Activated naive CD8-positive, alpha-beta T cell treated with anti-CD3 and anti-CD28 coated beads for 36 hours (primary cell): ENCODE results near the gene ZNF480. TPM values are rescaled to one million over a fixed set of nuclear protein-coding genes. Genes with fewer than 3 reads are reported as not detected.
"Not testable (repeated sequence)": the region's sequence is repeated elsewhere in the genome, so short reads cannot be mapped to it uniquely, and the experiment has no call there.

ENCODE experiments used
- DNase-seq: peaks from one replicate; pipeline ENCODE4 v3.0.0; 2021
- H3K27ac Mint-ChIP-seq: one replicate; pipeline ENCODE4 v1.8.0; 2022; ENCODE audit warnings: mild to moderate bottlenecking, moderate library complexity, mixed read lengths
- H3K27me3 Mint-ChIP-seq: one replicate; pipeline ENCODE4 v1.8.0; 2022; ENCODE audit warnings: mild to moderate bottlenecking, mixed read lengths
- H3K36me3 Mint-ChIP-seq: one replicate; pipeline ENCODE4 v1.8.0; 2021; ENCODE audit warnings: mild to moderate bottlenecking, mixed read lengths
- H3K4me1 Mint-ChIP-seq: one replicate; pipeline ENCODE4 v1.8.0; 2021; ENCODE audit warnings: mixed read lengths
- H3K4me3 Mint-ChIP-seq: one replicate; pipeline ENCODE4 v1.8.0; 2022; ENCODE audit warnings: mild to moderate bottlenecking, moderate library complexity, mixed read lengths
- H3K9me3 Mint-ChIP-seq: one replicate; pipeline ENCODE4 v1.8.0; 2022; ENCODE audit warnings: mixed read lengths
- total RNA-seq, 2 experiments: library from RNA; stranded (reverse); gene quantifications; one replicate each; pipeline ENCODE4 v1.2.3, GENCODE V29; 2021

Gene ZNF480
- total RNA-seq, result 1 to 10 TPM; 5.7 to 6.4 TPM

DNA sequence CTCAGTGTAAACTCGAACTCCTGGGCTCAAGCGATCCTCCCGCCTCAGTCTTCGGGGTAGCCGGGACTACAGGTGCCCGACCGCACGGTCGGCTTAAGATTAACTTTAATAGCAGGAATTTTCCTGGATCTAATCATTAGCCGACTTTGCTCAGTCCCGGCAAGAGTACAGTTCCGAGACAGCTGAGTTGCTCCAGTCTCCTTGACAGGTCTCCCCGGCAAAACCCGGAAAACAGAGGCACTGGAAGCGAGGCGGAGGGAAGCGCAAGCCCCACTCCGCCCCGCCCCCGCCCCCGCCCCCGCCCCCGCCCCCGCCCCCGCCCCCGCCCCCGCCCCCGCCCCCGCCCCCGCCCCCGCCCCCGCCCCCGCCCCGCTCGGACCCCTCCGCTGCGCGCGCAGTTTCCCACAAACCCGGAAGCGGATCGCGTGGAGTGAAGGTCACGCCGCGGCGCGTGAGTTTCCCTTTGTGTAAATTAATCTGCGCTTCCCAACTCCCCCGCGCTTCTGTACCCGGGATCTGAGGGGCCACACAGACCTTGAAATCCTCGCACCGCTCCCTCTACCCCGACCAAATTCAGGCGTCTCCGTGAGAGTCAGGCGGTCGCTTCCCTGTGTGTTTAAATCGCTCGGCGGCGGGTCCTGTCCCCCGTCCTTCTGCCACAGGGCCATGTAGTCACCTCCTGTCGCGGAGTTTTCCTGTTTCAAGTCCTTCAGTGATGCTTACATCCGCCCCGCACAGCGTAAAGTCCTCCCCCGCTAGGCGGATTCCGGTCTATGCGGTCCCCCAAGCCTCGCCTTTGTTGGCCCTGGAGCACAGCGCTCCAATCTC, at the start of gene ZNF480:
TSS of gene ZNF480 (plus strand) at position 397 of the 828 bp plus-strand sequence. CDS start 3,244 bp downstream, outside the sequence.
- H3K4me1 Mint-ChIP-seq, result peaks cover 17% of the 10 kb centered on the region
- peak within 1 kb of the TSS; percentile 86 for H3K4me3 Mint-ChIP-seq
- peak; percentile 61 for DNase-seq
- H3K36me3 Mint-ChIP-seq, result peaks cover 79% of the 10 kb centered on the region
- H3K27me3 Mint-ChIP-seq, result no peaks in the 10 kb centered on the region
- H3K27ac Mint-ChIP-seq, result peak within 1 kb of the TSS; percentile 92
- H3K9me3 Mint-ChIP-seq, result peaks cover 54% of the 10 kb centered on the region

DNA sequence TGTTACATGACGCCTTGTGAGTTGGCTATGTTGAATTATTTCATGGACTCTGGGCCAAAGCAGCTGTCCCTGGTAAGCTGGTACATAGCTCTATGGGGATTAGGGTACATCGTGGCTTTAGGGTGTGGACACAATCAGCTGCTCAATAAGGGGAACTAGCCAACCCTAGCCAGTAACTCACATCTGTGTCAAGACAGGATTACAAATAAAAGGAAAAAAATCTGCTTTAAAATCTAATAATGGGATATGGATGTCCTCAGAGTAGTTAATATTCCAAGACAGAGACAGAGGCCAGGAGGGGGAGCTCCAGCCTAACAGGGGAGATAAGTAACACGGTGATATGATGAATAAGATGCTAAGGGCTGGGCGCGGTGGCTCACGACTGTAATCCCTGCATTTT, 48.7 kb upstream of the ZNF480 start:
- DNase-seq, result peak; percentile 42
- peaks cover 2% of the 10 kb centered on the region for H3K4me1 Mint-ChIP-seq
- H3K36me3 Mint-ChIP-seq, result no peaks in the 10 kb centered on the region
- H3K27ac Mint-ChIP-seq, result no peak overlapping the region
- no peak overlapping the region for H3K4me3 Mint-ChIP-seq
- no peaks in the 10 kb centered on the region for H3K9me3 Mint-ChIP-seq
- H3K27me3 Mint-ChIP-seq, result no peaks in the 10 kb centered on the region

DNA sequence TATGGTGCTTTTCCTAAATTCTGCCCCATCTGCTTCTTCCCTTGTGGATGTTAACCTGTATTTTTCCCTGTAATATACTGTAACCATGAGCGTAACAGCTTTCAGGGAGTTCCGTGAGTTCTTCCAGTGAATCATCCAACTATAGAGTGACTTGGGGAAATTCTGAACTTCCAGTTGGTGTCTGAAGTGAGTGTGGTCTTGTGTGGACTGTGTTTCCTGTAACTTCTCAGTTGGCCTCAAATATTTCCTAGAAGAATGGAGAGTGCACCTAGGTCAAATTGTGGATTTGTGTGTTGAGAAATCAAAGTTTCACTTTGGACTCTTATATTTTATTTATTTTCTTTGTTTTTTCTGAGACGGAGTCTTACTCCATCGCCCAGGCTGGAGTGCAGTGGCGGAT, 38.5 kb upstream of the ZNF480 start:
- Mint-ChIP-seq H3K36me3 (peaks cover 1% of the 10 kb centered on the region), H3K4me1 (no peaks in the 10 kb centered on the region), H3K9me3 (peaks cover 5% of the 10 kb centered on the region), H3K4me3 (no peak overlapping the region), H3K27ac (no peak overlapping the region), H3K27me3 (peaks cover 10% of the 10 kb centered on the region)
- DNase-seq, result no peak

DNA sequence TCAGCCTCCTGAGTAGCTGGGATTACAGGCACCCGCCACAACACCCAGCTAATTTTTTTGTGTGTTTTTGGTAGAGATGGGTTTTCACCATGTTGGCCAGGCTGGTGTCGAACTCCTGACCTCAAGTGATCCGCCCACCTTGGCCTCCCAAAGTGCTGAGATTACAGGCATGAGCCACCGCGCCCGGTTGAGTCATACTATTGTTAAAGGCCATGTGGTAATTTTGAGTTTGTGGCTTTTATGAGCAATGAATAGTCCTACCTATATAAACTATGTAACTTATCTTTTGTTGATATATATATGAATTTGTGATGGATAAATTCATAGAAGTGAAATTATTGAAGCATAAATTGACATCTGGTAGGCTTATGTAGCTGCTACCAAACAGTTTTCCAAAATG, 31.4 kb upstream of the ZNF480 start:
- not testable (repeated sequence) for H3K27ac Mint-ChIP-seq, H3K4me1 Mint-ChIP-seq, H3K4me3 Mint-ChIP-seq, H3K9me3 Mint-ChIP-seq
- DNase-seq, result peak; percentile 12
- peaks cover 10% of the 10 kb centered on the region for H3K36me3 Mint-ChIP-seq
- peaks cover 12% of the 10 kb centered on the region for H3K27me3 Mint-ChIP-seq

DNA sequence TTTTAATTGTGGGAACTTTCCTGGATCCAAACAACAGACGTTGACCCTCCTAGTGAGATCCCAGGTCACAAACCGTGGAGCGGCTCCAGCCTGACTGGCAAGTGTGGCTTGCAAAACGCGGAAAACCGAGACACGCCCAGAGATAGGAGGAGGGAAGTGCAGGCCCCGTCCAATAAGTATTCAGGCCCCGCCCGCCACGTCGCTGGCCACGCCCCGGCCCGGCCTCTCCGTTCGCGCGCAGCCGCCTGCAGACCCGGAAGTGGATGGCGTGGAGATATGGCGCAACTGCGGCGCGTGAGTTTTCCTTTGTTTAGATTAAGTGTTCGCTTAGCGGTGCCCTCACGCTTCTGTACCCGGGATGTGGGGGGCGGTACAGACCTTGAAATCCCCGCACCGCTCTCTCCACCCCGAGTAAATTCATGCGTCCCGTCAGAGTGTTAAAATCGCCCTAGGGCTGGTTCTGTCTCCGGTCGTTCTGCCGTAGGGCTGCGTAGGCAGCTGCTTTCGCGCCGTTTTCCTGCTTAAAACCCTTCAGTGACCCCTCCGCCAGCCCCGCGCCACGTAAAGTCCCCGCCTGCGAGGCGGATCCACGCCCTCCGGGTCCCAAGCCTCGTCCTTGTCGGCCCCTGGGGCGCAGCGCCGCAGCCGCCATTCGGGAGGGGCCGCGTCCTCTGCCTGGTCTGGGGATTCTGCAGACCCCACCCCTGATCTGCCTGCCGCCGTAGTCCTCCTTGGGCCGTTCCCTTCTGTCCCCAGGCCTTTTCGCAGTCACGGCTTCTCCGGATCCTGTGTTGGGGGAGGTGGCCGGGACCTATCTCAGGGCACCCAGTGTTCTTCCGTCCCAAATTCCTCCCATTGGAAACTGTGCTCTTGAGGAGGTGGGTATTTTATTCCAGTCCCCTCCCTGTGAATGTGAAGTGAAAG, 27.4 kb upstream of the ZNF480 start, which contains the start of gene ZNF766:
TSS of gene ZNF766 (plus strand) at position 250 of the 924 bp plus-strand sequence. CDS start at position 277, 27 bp downstream.
- Mint-ChIP-seq H3K4me1 (peaks cover 21% of the 10 kb centered on the region), H3K4me3 (peak within 1 kb of the TSS; percentile 96)

DNA sequence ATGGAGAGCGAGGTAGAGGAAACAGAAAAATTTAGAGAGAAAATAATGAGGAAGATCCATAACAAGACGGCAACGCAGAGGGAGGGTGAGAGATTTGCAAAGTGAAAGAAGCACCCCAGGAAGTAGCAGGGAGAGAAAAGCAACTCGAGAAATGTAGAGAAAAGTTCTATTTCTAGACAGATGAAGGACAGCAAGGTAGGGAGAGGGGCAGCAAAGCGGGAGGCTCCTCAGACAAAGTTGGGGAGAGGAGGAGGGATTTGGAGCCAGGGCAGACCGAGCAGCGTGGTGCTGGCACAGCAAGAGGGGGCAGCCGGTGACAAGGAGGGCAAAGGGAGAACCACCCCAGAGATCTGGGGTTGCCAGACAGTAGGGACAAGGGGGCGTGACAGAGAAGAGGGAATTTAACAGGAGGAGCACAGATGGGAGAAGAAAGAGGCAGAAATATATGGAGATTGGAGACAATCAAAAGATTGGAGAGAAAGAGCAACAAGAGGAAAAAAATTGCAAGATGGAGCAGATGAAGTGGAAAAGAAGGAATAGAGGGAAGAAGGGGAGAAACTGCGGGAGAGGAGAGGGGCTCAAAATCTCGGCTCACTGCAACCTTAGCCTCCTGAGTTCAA, 26.6 kb upstream of the ZNF480 start:
- Mint-ChIP-seq H3K4me1 (peaks cover 22% of the 10 kb centered on the region), H3K4me3 (peak overlapping the region; percentile 96), H3K9me3 (peaks cover 31% of the 10 kb centered on the region), H3K36me3 (peaks cover 55% of the 10 kb centered on the region), H3K27me3 (no peaks in the 10 kb centered on the region), H3K27ac (peak overlapping the region; percentile 94)
- peak; percentile 6 for DNase-seq

More for the DNA sequence above, 27.4 kb upstream of the ZNF480 start, which contains the start of gene ZNF766:
- no peaks in the 10 kb centered on the region for H3K27me3 Mint-ChIP-seq
- DNase-seq, result peak; percentile 96
- H3K9me3 Mint-ChIP-seq, result peaks cover 27% of the 10 kb centered on the region
- H3K27ac Mint-ChIP-seq, result peak within 1 kb of the TSS; percentile 94
- H3K36me3 Mint-ChIP-seq, result peaks cover 48% of the 10 kb centered on the region

DNA sequence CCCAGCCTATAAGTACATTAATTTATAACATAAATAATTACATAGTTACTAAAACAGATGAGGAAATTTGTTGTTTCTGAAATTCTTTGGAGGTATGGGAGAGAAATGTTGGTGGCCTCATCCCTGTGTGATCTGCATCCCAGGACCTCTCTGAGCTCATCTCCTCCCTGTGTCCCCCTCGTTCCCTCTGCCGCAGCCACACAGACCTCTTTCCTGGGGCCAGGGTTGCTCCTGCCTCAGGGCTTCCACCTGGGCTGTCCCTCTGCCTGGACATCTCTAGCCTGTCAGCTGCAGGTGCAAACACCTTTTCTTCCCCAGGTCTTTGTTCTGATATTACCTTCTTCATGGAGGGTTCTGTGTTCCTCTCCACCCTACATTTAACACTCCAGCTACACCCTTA, 23.7 kb upstream of the ZNF480 start:
- peaks cover 36% of the 10 kb centered on the region for H3K4me1 Mint-ChIP-seq
- peaks cover 80% of the 10 kb centered on the region for H3K36me3 Mint-ChIP-seq
- peaks cover 41% of the 10 kb centered on the region for H3K9me3 Mint-ChIP-seq
- H3K27me3 Mint-ChIP-seq, result no peaks in the 10 kb centered on the region
- no peak overlapping the region for H3K27ac Mint-ChIP-seq
- no peak for DNase-seq
- H3K4me3 Mint-ChIP-seq, result no peak overlapping the region

DNA sequence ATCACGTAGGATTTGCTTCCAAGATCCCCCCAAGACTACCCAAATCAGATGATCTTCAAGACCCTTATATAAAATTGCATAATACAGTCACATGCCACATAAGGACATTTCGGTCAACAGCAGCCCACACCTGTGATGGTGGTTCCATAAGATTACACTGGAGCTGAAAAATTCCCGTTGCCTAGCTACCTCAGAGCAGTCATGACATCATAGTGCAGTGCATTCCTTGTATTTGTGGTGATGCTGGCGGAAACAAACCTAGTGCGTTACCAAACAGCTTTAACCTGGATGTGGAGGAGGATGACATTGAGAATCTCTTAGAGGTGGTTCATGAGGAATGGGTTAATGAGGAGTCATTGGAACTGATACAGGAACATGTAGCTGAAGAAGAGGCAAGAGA, 22.8 kb upstream of the ZNF480 start:
- Mint-ChIP-seq H3K4me3 (no peak overlapping the region), H3K36me3 (peaks cover 89% of the 10 kb centered on the region), H3K27ac (no peak overlapping the region), H3K4me1 (peaks cover 41% of the 10 kb centered on the region), H3K27me3 (no peaks in the 10 kb centered on the region), H3K9me3 (peaks cover 49% of the 10 kb centered on the region)
- no peak for DNase-seq

DNA sequence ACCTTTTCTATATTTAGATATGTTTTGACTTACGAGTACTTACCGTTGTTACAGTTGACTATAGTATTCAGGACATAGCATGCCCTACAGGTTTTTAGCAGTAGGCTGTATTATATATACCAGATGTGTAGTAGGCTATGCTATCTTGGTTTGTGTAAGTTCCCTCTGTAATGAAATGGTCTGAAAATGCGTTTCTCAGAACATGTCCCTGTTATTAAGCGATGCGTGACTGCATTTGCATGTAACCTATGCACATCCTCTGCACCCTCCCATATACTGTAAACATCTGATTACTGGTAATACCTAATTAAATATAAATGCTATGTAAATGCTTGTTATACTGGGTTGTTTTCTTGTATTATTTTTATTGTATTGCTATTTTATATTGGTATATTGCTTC, 21.0 kb upstream of the ZNF480 start:
- H3K36me3 Mint-ChIP-seq, result peaks cover 87% of the 10 kb centered on the region
- H3K4me3 Mint-ChIP-seq, result no peak overlapping the region
- peaks cover 35% of the 10 kb centered on the region for H3K4me1 Mint-ChIP-seq
- H3K9me3 Mint-ChIP-seq, result peaks cover 49% of the 10 kb centered on the region
- H3K27me3 Mint-ChIP-seq, result no peaks in the 10 kb centered on the region
- DNase-seq, result no peak
- no peak overlapping the region for H3K27ac Mint-ChIP-seq

DNA sequence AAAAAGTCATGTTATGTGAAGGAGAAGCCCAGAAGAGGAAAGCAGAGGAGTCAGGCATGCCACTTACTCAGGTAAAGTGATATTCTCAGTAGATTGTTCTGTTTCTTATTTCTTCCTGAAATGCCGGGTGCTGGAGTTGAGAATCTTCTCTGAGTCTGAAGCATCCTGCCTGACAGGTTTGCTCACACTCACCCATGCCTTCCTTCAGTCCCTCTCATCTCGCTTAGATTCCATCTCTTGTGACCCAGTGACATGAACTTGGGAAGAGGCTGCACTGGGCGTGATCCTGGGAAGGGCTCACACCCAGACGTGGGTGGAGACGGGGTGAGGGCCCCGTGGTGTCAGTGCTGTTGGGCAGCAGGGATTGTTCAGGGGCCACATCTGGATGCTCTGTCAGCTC, 19.5 kb upstream of the ZNF480 start:
- peaks cover 51% of the 10 kb centered on the region for H3K9me3 Mint-ChIP-seq
- H3K36me3 Mint-ChIP-seq, result peaks cover 88% of the 10 kb centered on the region
- no peaks in the 10 kb centered on the region for H3K27me3 Mint-ChIP-seq
- no peak overlapping the region for H3K27ac Mint-ChIP-seq
- no peak overlapping the region for H3K4me3 Mint-ChIP-seq
- DNase-seq, result no peak
- H3K4me1 Mint-ChIP-seq, result peaks cover 27% of the 10 kb centered on the region

DNA sequence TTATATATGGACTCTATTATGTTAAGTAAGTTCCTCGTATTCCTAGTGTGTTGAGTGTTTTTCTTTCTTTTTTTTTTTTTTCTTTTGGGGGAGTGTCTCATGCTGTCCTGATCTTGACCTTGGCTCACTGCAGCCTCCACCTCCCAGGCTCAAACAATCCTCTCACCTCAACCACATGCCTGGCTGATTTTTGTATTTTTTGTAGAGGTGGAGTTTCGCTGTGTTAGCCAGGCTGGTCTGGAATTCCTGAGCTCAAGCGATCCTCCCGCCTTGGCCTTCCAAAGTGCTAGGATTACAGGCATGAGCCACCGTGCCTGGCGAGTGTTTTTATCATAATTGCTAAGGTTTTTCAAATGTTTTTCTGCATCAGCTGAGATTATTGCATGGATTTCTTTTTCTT, 10.7 kb upstream of the ZNF480 start:
- no peak overlapping the region for H3K4me3 Mint-ChIP-seq
- DNase-seq, result no peak
- H3K36me3 Mint-ChIP-seq, result peaks cover 98% of the 10 kb centered on the region
- H3K4me1 Mint-ChIP-seq, result no peaks in the 10 kb centered on the region
- H3K27ac Mint-ChIP-seq, result no peak overlapping the region
- peaks cover 52% of the 10 kb centered on the region for H3K9me3 Mint-ChIP-seq
- H3K27me3 Mint-ChIP-seq, result no peaks in the 10 kb centered on the region

DNA sequence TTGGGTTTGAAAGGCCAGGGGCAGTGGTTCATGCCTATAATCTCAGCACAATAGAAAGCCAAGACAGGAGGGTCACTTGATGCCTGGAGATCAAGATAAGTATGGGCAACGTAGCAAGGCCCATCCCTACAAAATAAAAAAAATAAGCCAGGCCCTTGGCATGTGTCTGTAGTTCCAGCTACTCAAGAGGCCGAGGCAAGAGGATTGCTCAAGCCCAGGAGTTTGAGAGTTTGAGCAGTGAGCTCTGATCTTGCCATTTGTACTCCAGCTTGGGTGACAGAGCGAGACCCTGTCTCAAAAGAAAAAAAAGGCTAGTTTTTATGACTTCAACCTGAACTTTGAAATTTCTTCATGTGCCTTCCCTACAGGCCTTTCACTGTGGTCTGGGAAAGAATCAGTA, 5.2 kb upstream of the ZNF480 start:
- no peak for DNase-seq
- Mint-ChIP-seq H3K4me1 (peaks cover 2% of the 10 kb centered on the region), H3K4me3 (no peak overlapping the region), H3K9me3 (peaks cover 49% of the 10 kb centered on the region), H3K27me3 (no peaks in the 10 kb centered on the region), H3K27ac (no peak overlapping the region), H3K36me3 (peaks cover 80% of the 10 kb centered on the region)

DNA sequence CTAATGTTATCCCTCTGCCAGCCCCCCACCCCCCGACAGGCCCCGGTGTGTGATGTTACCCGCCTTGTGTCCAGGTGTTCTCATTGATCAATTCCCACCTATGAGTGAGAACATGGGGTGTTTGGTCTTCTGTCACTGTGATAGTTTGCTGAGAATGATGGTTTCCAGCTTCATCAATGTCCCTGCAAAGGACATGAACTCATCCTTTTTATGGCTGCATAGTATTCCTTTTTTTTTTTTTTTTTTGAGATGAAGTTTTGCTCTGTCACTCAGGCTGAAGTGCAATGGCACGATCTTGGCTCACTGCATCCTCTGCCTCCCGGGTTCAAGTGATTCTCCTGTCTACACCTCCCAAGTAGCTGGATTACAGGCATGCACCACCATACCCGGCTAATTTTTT, 4.0 kb upstream of the ZNF480 start:
- DNase-seq, H3K4me3 Mint-ChIP-seq, H3K27me3 Mint-ChIP-seq, H3K27ac Mint-ChIP-seq: not testable (repeated sequence)
- Mint-ChIP-seq H3K9me3 (peaks cover 49% of the 10 kb centered on the region), H3K4me1 (peaks cover 11% of the 10 kb centered on the region), H3K36me3 (peaks cover 77% of the 10 kb centered on the region)

DNA sequence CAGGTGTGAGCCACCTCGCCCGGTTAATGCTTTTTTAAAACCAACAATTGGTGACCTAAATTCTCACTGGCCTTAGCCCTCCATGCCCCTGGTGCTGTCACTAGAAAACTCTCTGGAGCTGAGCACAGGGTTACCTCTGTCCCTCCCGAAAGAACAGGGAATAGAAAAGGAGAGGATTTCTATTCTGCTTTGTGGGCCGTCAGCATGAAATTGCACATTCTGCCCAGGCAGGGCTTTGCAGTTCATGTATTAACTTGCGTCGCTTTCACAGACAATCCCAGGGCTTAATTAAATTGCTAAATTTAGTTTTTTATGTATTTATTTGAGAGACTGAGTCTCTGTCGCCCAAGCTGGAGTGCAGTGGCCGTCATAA, 583 bp upstream of the ZNF480 start:
- peaks cover 51% of the 10 kb centered on the region for H3K9me3 Mint-ChIP-seq

More for the DNA sequence above, 583 bp upstream of the ZNF480 start:
- H3K4me1 Mint-ChIP-seq, result peaks cover 17% of the 10 kb centered on the region
- no peaks in the 10 kb centered on the region for H3K27me3 Mint-ChIP-seq
- peak overlapping the region; percentile 69 for H3K4me3 Mint-ChIP-seq
- H3K27ac Mint-ChIP-seq, result no peak overlapping the region
- DNase-seq, result no peak
- peaks cover 79% of the 10 kb centered on the region for H3K36me3 Mint-ChIP-seq
